ENCODE data around the gene PRRG2. TPM values are rescaled to one million over a fixed set of nuclear protein-coding genes. Genes with fewer than 3 reads are reported as not detected.

Gene PRRG2
- 0.85 to 1.1 TPM (median 0.96 TPM) in 5 replicates for total RNA-seq (2022; extraction: Qiagen RNA extraction)

DNA sequence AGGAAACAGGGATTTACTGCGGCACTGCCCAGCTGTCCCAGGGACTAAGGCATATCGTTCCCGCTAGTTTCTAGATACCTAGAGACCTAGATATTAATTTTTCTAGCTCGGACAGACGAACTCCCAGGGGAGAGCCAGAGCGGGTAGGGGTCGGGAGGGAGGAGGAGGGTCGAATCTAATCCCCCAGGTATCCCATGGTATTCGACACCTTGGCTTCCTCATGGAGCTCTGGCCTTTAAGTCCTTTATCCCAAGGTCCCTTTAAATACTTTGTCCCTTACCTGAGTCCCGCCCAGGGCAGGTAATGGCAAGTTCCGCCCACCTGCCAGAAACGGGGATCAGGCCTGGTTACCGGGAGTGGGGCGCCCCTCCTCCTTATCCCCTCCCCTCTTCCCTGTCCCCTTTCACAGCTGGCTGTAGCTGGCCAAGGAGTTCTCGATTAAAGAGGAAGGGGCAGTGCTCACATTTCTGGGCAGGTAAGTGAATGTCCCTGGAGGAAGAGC lies at the start of gene PRRG2:
Gene PRRG2 (plus strand): TSS at position 310 of the 502 bp plus-strand sequence. CDS start 1,904 bp downstream, outside the sequence.

DNA sequence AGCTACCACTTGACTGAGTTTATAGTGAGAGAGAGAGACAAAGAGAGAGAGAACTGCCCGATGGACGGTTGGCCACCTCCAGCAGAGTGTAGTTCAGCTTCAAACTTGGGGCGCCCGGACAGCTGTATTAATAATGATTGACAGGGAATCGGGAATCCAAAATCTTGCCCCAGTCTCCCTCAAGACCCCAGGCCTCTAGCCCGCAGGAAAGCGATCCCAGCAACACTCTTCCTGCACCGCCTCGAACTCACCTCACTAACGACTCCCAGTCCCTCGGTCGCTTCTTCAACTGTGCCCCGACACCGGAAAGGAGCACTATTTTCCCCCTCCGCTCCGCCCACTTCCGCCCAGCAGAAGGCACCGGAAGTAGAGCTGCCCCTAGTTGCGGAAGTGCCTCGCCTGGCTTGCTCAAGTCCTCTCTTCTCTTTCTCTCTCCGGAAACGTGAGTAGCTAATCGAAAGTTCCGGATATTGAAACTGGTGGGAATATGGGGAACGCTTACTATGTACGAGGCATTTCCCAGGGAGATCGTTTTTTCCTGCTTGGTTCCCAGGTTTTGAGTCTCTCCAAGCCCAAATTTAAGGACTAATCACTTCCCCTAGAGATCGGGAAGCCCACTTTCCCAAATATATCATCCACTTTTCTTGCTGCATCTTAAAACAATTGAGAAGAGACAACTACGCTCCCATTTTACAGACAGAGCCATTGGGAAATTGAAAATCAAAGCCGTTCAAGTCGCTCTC lies 681 bp upstream of the PRRG2 start, which contains the start of gene NOSIP:
Gene NOSIP (minus strand): TSS at position 293 of the 743 bp plus-strand sequence. CDS start 19,865 bp downstream, outside the sequence.

DNA sequence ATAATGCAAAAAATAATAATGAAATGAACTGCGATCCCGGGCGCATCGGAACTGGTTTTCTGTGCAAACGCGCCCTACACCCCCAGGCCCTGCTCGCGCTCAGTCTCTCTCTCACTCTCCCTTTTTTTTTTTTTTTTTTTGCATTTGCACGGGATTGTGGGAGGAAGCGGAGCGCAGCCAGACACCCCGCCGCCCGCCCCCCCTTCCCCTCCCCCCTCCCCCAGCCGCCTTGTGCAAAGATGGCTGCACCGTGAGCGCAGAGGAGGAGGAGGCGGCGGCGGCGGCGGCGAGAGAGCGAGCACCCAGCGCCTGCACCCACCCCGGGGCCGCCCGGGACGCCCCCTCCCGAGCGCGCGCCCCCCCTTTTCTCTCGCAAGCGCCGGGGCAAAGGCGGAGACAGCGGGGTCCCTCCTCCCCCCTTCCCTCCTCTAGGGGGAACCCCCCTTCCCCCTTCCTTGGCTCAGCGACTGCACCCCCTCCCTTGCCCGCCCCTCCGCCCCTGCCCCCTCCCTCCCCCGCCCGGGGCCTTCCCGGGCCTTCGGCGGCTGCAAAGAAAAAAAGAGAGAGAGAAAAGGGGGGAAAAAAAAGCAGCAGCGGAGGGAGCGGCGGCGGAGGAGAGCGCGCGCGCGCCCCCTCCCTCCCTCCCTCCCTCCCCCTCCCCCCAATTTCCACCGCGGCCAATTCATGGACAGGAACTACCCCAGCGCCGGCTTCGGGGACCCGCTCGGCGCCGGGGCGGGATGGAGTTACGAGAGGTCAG lies 10.0 kb downstream of the PRRG2 start, which contains the start of gene PRR12:
Gene PRR12 (plus strand): TSS at position 212 of the 760 bp plus-strand sequence. CDS start 473 bp downstream, at position 685.

DNA sequence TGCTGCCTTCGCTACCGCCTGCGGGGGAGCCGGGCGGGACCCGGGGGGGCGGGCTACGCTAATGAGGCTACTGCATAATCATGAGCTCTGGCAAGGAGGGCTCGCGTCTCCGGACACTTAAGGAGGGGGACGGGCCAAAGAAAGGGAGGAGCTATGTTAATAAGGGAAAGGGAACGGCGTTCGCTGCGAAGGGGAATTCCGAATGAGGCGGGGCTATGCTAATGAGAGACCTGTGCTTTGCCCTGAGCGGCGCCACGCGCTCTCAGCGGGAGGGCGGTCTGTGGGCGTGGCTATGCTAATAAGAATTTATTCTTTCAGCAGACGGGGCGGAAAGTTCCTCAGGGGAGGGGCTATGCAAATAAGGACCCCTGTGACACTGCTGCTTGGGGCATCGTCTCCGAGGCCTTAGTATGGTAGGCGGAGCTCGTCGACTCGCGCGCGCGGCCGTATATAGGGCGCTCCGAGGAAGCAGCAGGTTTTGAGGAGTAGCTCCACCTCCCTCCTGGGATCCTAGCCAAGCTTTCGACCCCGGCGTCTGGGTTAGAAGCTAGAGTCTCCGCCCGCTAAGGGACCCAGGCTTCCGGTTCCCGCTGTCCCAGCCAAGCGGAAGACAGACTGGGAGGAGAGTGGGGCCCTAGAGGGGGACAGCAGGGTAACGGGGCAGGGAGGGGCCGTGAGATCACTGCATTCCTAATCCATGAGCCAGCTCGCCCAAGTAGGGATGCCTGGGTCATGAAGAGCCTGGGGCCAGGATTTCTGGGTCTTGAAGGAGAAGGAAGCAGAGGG lies 59.2 kb downstream of the PRRG2 start, which contains the start of gene RRAS:
Gene RRAS (minus strand): TSS at position 31 of the 786 bp plus-strand sequence. CDS start 45 bp downstream, outside the sequence.

Other genes starting within 250 kb of the PRRG2 start
- gene CD37, start 245.9 kb upstream of the PRRG2 start, total RNA-seq (2022; extraction: Qiagen RNA extraction), result not detected in 5 replicates
- gene TEAD2, start 218.9 kb upstream of the PRRG2 start, total RNA-seq (2022; extraction: Qiagen RNA extraction), result 12.3 to 18.5 TPM (median 16.9 TPM) in 5 replicates
- 0.23 to 0.88 TPM (median 0.64 TPM) in 5 replicates for gene DKKL1, start 217.4 kb upstream of the PRRG2 start, total RNA-seq (2022; extraction: Qiagen RNA extraction)
- 0.10 TPM in 1 of 5 replicates, not detected in the others for gene KASH5, start 193.1 kb upstream of the PRRG2 start, total RNA-seq (2022; extraction: Qiagen RNA extraction)
- not detected in 5 replicates for gene PTH2, start 157.9 kb upstream of the PRRG2 start, total RNA-seq (2022; extraction: Qiagen RNA extraction)
- 0.12 to 0.27 TPM (median 0.16 TPM) in 5 replicates for gene GFY, start 155.9 kb upstream of the PRRG2 start, total RNA-seq (2022; extraction: Qiagen RNA extraction)
- gene SLC17A7, start 139.8 kb upstream of the PRRG2 start, total RNA-seq (2022; extraction: Qiagen RNA extraction), result 0.49 to 0.71 TPM (median 0.60 TPM) in 5 replicates
- gene PIH1D1, start 129.5 kb upstream of the PRRG2 start, total RNA-seq (2022; extraction: Qiagen RNA extraction), result 87.3 to 93.9 TPM (median 89.3 TPM) in 5 replicates
- 15.9 to 24.2 TPM (median 23.6 TPM) in 5 replicates for gene ALDH16A1, start 128.1 kb upstream of the PRRG2 start, total RNA-seq (2022; extraction: Qiagen RNA extraction)
- gene FLT3LG, start 107.1 kb upstream of the PRRG2 start, total RNA-seq (2022; extraction: Qiagen RNA extraction), result 1.1 to 1.7 TPM (median 1.3 TPM) in 5 replicates
- 3,944 to 4,526 TPM (median 4,133 TPM) in 5 replicates for gene RPL13A, start 93.7 kb upstream of the PRRG2 start, total RNA-seq (2022; extraction: Qiagen RNA extraction)
- gene RPS11, start 84.9 kb upstream of the PRRG2 start, total RNA-seq (2022; extraction: Qiagen RNA extraction), result 3,950 to 4,247 TPM (median 3,984 TPM) in 5 replicates
- 24.3 to 33.5 TPM (median 29.7 TPM) in 5 replicates for gene FCGRT, start 68.7 kb upstream of the PRRG2 start, total RNA-seq (2022; extraction: Qiagen RNA extraction)
- gene RCN3, start 53.3 kb upstream of the PRRG2 start, total RNA-seq (2022; extraction: Qiagen RNA extraction), result 1.4 to 3.0 TPM (median 2.4 TPM) in 5 replicates
- gene NOSIP, start 760 bp upstream of the PRRG2 start, total RNA-seq (2022; extraction: Qiagen RNA extraction), result 87.6 to 112 TPM (median 109 TPM) in 5 replicates
- gene PRR12, start 9.9 kb downstream of the PRRG2 start, total RNA-seq (2022; extraction: Qiagen RNA extraction), result 31.0 to 38.2 TPM (median 37.4 TPM) in 5 replicates
- 105 to 173 TPM (median 169 TPM) in 5 replicates for gene RRAS, start 58.8 kb downstream of the PRRG2 start, total RNA-seq (2022; extraction: Qiagen RNA extraction)
- gene SCAF1, start 60.9 kb downstream of the PRRG2 start, total RNA-seq (2022; extraction: Qiagen RNA extraction), result 50.8 to 69.8 TPM (median 67.0 TPM) in 5 replicates
- 83.6 to 102 TPM (median 97.5 TPM) in 5 replicates for gene IRF3, start 84.5 kb downstream of the PRRG2 start, total RNA-seq (2022; extraction: Qiagen RNA extraction)
- gene BCL2L12, start 84.6 kb downstream of the PRRG2 start, total RNA-seq (2022; extraction: Qiagen RNA extraction), result 57.1 to 73.6 TPM (median 72.4 TPM) in 5 replicates
- gene PRMT1, start 96.0 kb downstream of the PRRG2 start, total RNA-seq (2022; extraction: Qiagen RNA extraction), result 403 to 431 TPM (median 410 TPM) in 5 replicates
- 2.9 to 5.7 TPM (median 5.0 TPM) in 5 replicates for gene ADM5, start 108.3 kb downstream of the PRRG2 start, total RNA-seq (2022; extraction: Qiagen RNA extraction)
- gene CPT1C, start 109.8 kb downstream of the PRRG2 start, total RNA-seq (2022; extraction: Qiagen RNA extraction), result 9.8 to 15.7 TPM (median 12.9 TPM) in 5 replicates
- not detected in 5 replicates for gene TSKS, start 182.0 kb downstream of the PRRG2 start, total RNA-seq (2022; extraction: Qiagen RNA extraction)
- 45.0 to 59.7 TPM (median 55.3 TPM) in 5 replicates for gene AP2A1, start 185.7 kb downstream of the PRRG2 start, total RNA-seq (2022; extraction: Qiagen RNA extraction)
- 14.8 to 15.7 TPM (median 15.3 TPM) in 5 replicates for gene FUZ, start 232.0 kb downstream of the PRRG2 start, total RNA-seq (2022; extraction: Qiagen RNA extraction)
- 50.2 to 70.6 TPM (median 70.4 TPM) in 5 replicates for gene MED25, start 237.0 kb downstream of the PRRG2 start, total RNA-seq (2022; extraction: Qiagen RNA extraction)